ENCODE data around the gene RILPL1.

GRCh38 chr12:123506843-123507236 is 26.7 kb downstream of the RILPL1 start:
- TF ChIP-seq CTCFL (IDR thresholded peaks at IDR 0.05; ENCODE audit: borderline replicate concordance, insufficient read depth, low read depth, low read length, poor library complexity, severe bottlenecking) (no peak), ESRRA (IDR thresholded peaks at IDR 0.05; ENCODE audit: borderline replicate concordance, low read depth) (no peak), ZKSCAN1 (IDR thresholded peaks at IDR 0.05; ENCODE audit: low read depth, low read length) (no peak), EZH2 (IDR thresholded peaks at IDR 0.05; ENCODE audit: borderline replicate concordance, low read depth, low read length) (no peak), CREB3L1 (IDR thresholded peaks at IDR 0.05; ENCODE audit: borderline replicate concordance, low read depth) (no peak), ZNF24 (IDR thresholded peaks at IDR 0.05) (no peak), E2F4 (CRISPR knock-in tag; IDR thresholded peaks at IDR 0.05; ENCODE audit: low read depth) (no peak), PCBP2 (IDR thresholded peaks at IDR 0.05; ENCODE audit: low read depth, low read length, poor library complexity, severe bottlenecking) (no peak), HDGF (IDR thresholded peaks at IDR 0.05) (no peak), POLR2A (conservative IDR thresholded peaks at IDR 0.05) (no peak)
- TF ChIP-seq, protein P1, sequence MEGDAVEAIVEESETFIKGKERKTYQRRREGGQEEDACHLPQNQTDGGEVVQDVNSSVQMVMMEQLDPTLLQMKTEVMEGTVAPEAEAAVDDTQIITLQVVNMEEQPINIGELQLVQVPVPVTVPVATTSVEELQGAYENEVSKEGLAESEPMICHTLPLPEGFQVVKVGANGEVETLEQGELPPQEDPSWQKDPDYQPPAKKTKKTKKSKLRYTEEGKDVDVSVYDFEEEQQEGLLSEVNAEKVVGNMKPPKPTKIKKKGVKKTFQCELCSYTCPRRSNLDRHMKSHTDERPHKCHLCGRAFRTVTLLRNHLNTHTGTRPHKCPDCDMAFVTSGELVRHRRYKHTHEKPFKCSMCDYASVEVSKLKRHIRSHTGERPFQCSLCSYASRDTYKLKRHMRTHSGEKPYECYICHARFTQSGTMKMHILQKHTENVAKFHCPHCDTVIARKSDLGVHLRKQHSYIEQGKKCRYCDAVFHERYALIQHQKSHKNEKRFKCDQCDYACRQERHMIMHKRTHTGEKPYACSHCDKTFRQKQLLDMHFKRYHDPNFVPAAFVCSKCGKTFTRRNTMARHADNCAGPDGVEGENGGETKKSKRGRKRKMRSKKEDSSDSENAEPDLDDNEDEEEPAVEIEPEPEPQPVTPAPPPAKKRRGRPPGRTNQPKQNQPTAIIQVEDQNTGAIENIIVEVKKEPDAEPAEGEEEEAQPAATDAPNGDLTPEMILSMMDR (IDR thresholded peaks at IDR 0.05 in 2 of 3, conservative IDR thresholded peaks at IDR 0.05 in 1 of 3; ENCODE audit: insufficient read depth in 2 of 3, low read depth in 1 of 3, low read length in 3 of 3) = no peak

Data from K562 (cell line).